H9 (cell line): ENCODE measurements around the gene ADAT3. TPM values are rescaled to one million over a fixed set of nuclear protein-coding genes. Genes with fewer than 3 reads are reported as not detected.

ENCODE experiments used
- DNase-seq: peaks from one replicate; pipeline ENCODE4 v3.0.0-alpha.2; 2017
- H2AFZ ChIP-seq: one replicate; pipeline ENCODE4 v1.6.1; 2013; ENCODE audit warnings: mild to moderate bottlenecking, low read length, control low read depth, moderate library complexity
- H2AK5ac ChIP-seq: 2 replicates; pipeline ENCODE4 v1.6.1; 2013; ENCODE audit warnings: low read length, control low read depth, mixed read lengths; ENCODE audit not compliant: insufficient read length
- H2BK120ac ChIP-seq: one replicate; pipeline ENCODE4 v1.6.1; 2013; ENCODE audit warnings: low read depth, mild to moderate bottlenecking, low read length, control low read depth, inconsistent platforms; ENCODE audit not compliant: poor library complexity, severe bottlenecking
- H2BK12ac ChIP-seq: 2 replicates; pipeline ENCODE4 v1.6.1; 2013; ENCODE audit warnings: low read length, control low read depth, mixed read lengths, low read depth; ENCODE audit not compliant: insufficient read length
- H2BK15ac ChIP-seq: 2 replicates; pipeline ENCODE4 v1.6.1; 2013; ENCODE audit warnings: low read depth, low read length, control low read depth
- H2BK20ac ChIP-seq: one replicate; pipeline ENCODE4 v1.6.1; 2013; ENCODE audit warnings: low read depth, mild to moderate bottlenecking, low read length, control low read depth, inconsistent platforms; ENCODE audit not compliant: poor library complexity, severe bottlenecking
- H2BK5ac ChIP-seq: 2 replicates; pipeline ENCODE4 v1.6.1; 2013; ENCODE audit warnings: low read length, control low read depth, mixed read lengths; ENCODE audit not compliant: insufficient read length
- H3K14ac ChIP-seq: 2 replicates; pipeline ENCODE4 v1.6.1; 2013; ENCODE audit warnings: low read length, control low read depth; ENCODE audit not compliant: insufficient read depth
- H3K18ac ChIP-seq: 2 replicates; pipeline ENCODE4 v1.6.1; 2013; ENCODE audit warnings: low read depth, mild to moderate bottlenecking, mixed read lengths, low read length, control low read depth; ENCODE audit not compliant: insufficient read length
- H3K23ac ChIP-seq: 2 replicates; pipeline ENCODE4 v1.6.1; 2013; ENCODE audit warnings: low read length, control low read depth, mixed read lengths, low read depth; ENCODE audit not compliant: insufficient read length
- H3K23me2 ChIP-seq: 2 replicates; pipeline ENCODE4 v1.6.1; 2013; ENCODE audit warnings: low read depth, mild to moderate bottlenecking, mixed read lengths, low read length, control low read depth; ENCODE audit not compliant: insufficient read length, poor library complexity, severe bottlenecking
- H3K27ac ChIP-seq: 2 replicates; pipeline ENCODE4 v1.5.1; 2013; ENCODE audit warnings: low read length, control low read depth, mixed read lengths, low read depth; ENCODE audit not compliant: insufficient read length
- H3K27me3 ChIP-seq: 2 replicates; pipeline ENCODE4 v1.6.1; 2013; ENCODE audit warnings: low read length, control low read depth, inconsistent platforms; ENCODE audit not compliant: insufficient read depth
- H3K4ac ChIP-seq: 2 replicates; pipeline ENCODE4 v1.6.1; 2013; ENCODE audit warnings: low read depth, mild to moderate bottlenecking, control low read depth, inconsistent platforms, low read length, moderate library complexity
- H3K4me1 ChIP-seq: 2 replicates; pipeline ENCODE4 v1.6.1; 2013; ENCODE audit warnings: low read length, control low read depth, inconsistent platforms; ENCODE audit not compliant: insufficient read depth
- H3K4me2 ChIP-seq: 2 replicates; pipeline ENCODE4 v1.6.1; 2013; ENCODE audit warnings: low read length, control low read depth, mixed read lengths; ENCODE audit not compliant: insufficient read length, insufficient read depth
- H3K56ac ChIP-seq: 2 replicates; pipeline ENCODE4 v1.6.1; 2013; ENCODE audit warnings: low read depth, mild to moderate bottlenecking, mixed read lengths, low read length, control low read depth; ENCODE audit not compliant: insufficient read length
- H3K79me1 ChIP-seq: 2 replicates; pipeline ENCODE4 v1.6.1; 2013; ENCODE audit warnings: low read depth, mild to moderate bottlenecking, moderate library complexity, low read length, control low read depth, inconsistent platforms; ENCODE audit not compliant: insufficient read depth, poor library complexity, severe bottlenecking
- H3K79me2 ChIP-seq: 2 replicates; pipeline ENCODE4 v1.6.1; 2013; ENCODE audit warnings: low read length, control low read depth, inconsistent platforms; ENCODE audit not compliant: insufficient read depth
- H3K9ac ChIP-seq: 2 replicates; pipeline ENCODE4 v1.6.1; 2013; ENCODE audit warnings: low read length, control low read depth, mixed read lengths; ENCODE audit not compliant: insufficient read length; ENCODE audit errors: extremely low read depth
- H3K9me3 ChIP-seq: one replicate; pipeline ENCODE4 v1.6.1; 2013; ENCODE audit warnings: low read depth, low read length, inconsistent platforms; ENCODE audit not compliant: control insufficient read depth
- H3T11ph ChIP-seq: one replicate; pipeline ENCODE4 v1.6.1; 2013; ENCODE audit warnings: mild to moderate bottlenecking, low read length, control low read depth, inconsistent platforms
- H4K20me1 ChIP-seq: one replicate; pipeline ENCODE4 v1.6.1; 2013; ENCODE audit not compliant: control insufficient read depth, insufficient read length, insufficient read depth
- H4K5ac ChIP-seq: 2 replicates; pipeline ENCODE4 v1.6.1; 2013; ENCODE audit warnings: low read depth, mild to moderate bottlenecking, mixed read lengths, low read length, control low read depth; ENCODE audit not compliant: insufficient read length
- H4K8ac ChIP-seq: replicated peaks from 2 replicates; pipeline ENCODE4 v1.6.1; 2013; ENCODE audit warnings: low read length, control low read depth, mixed read lengths, low read depth; ENCODE audit not compliant: insufficient read length
- H4K91ac ChIP-seq: 2 replicates; pipeline ENCODE4 v1.6.1; 2013; ENCODE audit warnings: low read depth, mild to moderate bottlenecking, moderate library complexity, mixed read lengths, low read length, control low read depth; ENCODE audit not compliant: insufficient read length
- H3K27ac Mint-ChIP-seq, 3 experiments: 2 replicates in 2 of 3; 3 replicates in 1 of 3; pipeline ENCODE4 v1.8.0; 2020 to 2021; ENCODE audit warnings: mixed read lengths in 3 of 3, mild to moderate bottlenecking in 1 of 3, moderate library complexity in 1 of 3
- H3K27me3 Mint-ChIP-seq: 2 replicates; pipeline ENCODE4 v1.8.0; 2021; ENCODE audit warnings: low read depth, mild to moderate bottlenecking, moderate library complexity, mixed read lengths
- H3K36me3 Mint-ChIP-seq, 3 experiments: 2 replicates in 2 of 3; 3 replicates in 1 of 3; pipeline ENCODE4 v1.8.0; 2020 to 2021; ENCODE audit warnings: low read depth in 3 of 3, mixed read lengths in 3 of 3; ENCODE audit not compliant: insufficient read depth in 1 of 3
- H3K4me1 Mint-ChIP-seq, 2 experiments: 2 replicates each; pipeline ENCODE4 v1.8.0; 2020; ENCODE audit warnings: mixed read lengths in 2 of 2
- H3K4me3 Mint-ChIP-seq, 2 experiments: 2 replicates in 1 of 2; 3 replicates in 1 of 2; pipeline ENCODE4 v1.8.0; 2020 to 2021; ENCODE audit warnings: mild to moderate bottlenecking in 2 of 2, mixed read lengths in 2 of 2, moderate library complexity in 1 of 2
- H3K9me3 Mint-ChIP-seq, 2 experiments: 2 replicates in 1 of 2; 3 replicates in 1 of 2; pipeline ENCODE4 v1.8.0; 2020; ENCODE audit warnings: mild to moderate bottlenecking in 2 of 2, mixed read lengths in 2 of 2, moderate library complexity in 1 of 2
- CTCF ChIP-seq: fragments of 200-600 bp; sonication (generic); conservative IDR thresholded peaks from 3 replicates; pipeline ENCODE4 v1.8.0; 2021; ENCODE audit warnings: antibody characterized with exemption, mild to moderate bottlenecking
- WGBS: extraction: QIAGEN DNeasy Blood & Tissue Kit; methylation state at CpG from one replicate; pipeline ENCODE4 v1.1.7; 2013; ENCODE audit warnings: missing lambda C conversion rate, low lambda C conversion rate, mixed read lengths; ENCODE audit not compliant: insufficient read length; ENCODE audit errors: extremely low coverage; 5-methylcytosine and 5-hydroxymethylcytosine counted together
- total RNA-seq: library from RNA; stranded (reverse); gene quantifications from 2 replicates; pipeline ENCODE4 v1.2.1, GENCODE V29; 2021

Gene ADAT3
- total RNA-seq, 1 experiment from 2014 or later = 12.2 TPM

DNA sequence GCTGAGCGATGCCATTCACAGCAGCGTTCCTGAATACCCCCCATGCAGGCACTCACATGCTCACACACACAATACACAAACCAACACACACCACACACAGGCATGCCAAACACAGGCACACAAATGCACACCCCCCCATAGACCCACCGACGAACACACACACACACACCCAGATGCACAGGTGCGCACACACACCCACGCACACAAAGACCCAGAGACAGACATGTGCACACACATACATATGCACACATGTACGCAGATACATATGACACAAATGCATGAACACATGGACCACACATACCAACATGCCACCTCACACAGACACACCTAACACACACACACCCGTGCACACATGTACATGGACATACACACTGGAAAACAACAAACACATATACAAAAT, 28.7 kb downstream of the ADAT3 start:
- Histone ChIP-seq H3K23ac (no peak overlapping the region), H2BK5ac (no peak overlapping the region), H3K56ac (no peak overlapping the region), H3K4ac (no peak overlapping the region), H3K14ac (no peak overlapping the region), H2AK5ac (no peak overlapping the region), H2BK12ac (no peak overlapping the region), H2BK15ac (no peak overlapping the region), H4K5ac (no peak overlapping the region), H4K91ac (no peak overlapping the region), H3K4me2 (no peak overlapping the region), H3K23me2 (peaks cover 6% of the 10 kb centered on the region), H3T11ph (no peak overlapping the region), H3K79me1 (no peaks in the 10 kb centered on the region), H4K8ac (no peak overlapping the region), H2AFZ (no peak overlapping the region), H2BK120ac (no peak overlapping the region), H3K4me1 (no peaks in the 10 kb centered on the region), H4K20me1 (no peaks in the 10 kb centered on the region), H3K27me3 (no peaks in the 10 kb centered on the region), H3K79me2 (no peaks in the 10 kb centered on the region), H3K9ac (no peak overlapping the region), H3K27ac (no peak overlapping the region), H2BK20ac (no peak overlapping the region), H3K9me3 (no peaks in the 10 kb centered on the region), H3K18ac (no peak overlapping the region)
- H3K4me3 Mint-ChIP-seq = no peak overlapping the region
- peaks cover 19% of the 10 kb centered on the region for H3K27me3 Mint-ChIP-seq
- H3K9me3 Mint-ChIP-seq = peaks cover 14 to 17% of the 10 kb centered on the region in 2 experiments
- H3K27ac Mint-ChIP-seq = no peak overlapping the region
- H3K36me3 Mint-ChIP-seq = peaks cover 6 to 10% (median 10%) of the 10 kb centered on the region in 3 experiments; a peak in 6 of 7 replicates
- DNase-seq = no peak
- no peak for TF ChIP-seq CTCF
- whole genome bisulfite sequencing = no CpG with 5 or more reads among the region's 8 CpGs
- peaks cover 1 to 8% of the 10 kb centered on the region in 2 experiments; a peak in 1 of 4 replicates for H3K4me1 Mint-ChIP-seq
